Keratinocyte (primary cell): ENCODE measurements around the gene IFT172. TPM values are rescaled to one million over a fixed set of nuclear protein-coding genes. Genes with fewer than 3 reads are reported as not detected.

Experiments
- DNase-seq: peaks from one replicate; pipeline ENCODE4 v3.0.0-alpha.2; 2011; ENCODE audit warnings: low read depth, missing footprints, low spot score
- FAIRE-seq: peaks from 2 replicates; lab custom pipeline; 2011; peaks lifted over from hg19 to GRCh38; lab: Jason Lieb, UNC
- H2AFZ ChIP-seq: 2 replicates; pipeline ENCODE4 v1.6.0; 2012; ENCODE audit warnings: low read length, control low read depth, inconsistent platforms; ENCODE audit not compliant: control insufficient read depth
- H3K27ac ChIP-seq: 2 replicates; pipeline ENCODE4 v1.5.1; 2011; ENCODE audit warnings: low read length; ENCODE audit not compliant: control insufficient read depth, insufficient read depth
- H3K27me3 ChIP-seq: 3 replicates; pipeline ENCODE4 v1.6.0; 2011; ENCODE audit warnings: low read length; ENCODE audit not compliant: control insufficient read depth, insufficient read depth; ENCODE audit errors: extremely low read depth
- H3K36me3 ChIP-seq, 2 experiments: 2 replicates in 1 of 2; 3 replicates in 1 of 2; pipeline ENCODE4 v1.5.1; 2011; ENCODE audit warnings: low read length in 2 of 2, mild to moderate bottlenecking in 1 of 2; ENCODE audit not compliant: control insufficient read depth in 2 of 2, insufficient read depth in 2 of 2; ENCODE audit errors: extremely low read depth in 1 of 2
- H3K4me1 ChIP-seq: 3 replicates; pipeline ENCODE4 v1.5.1; 2011; ENCODE audit warnings: low read length; ENCODE audit not compliant: control insufficient read depth, insufficient read depth; ENCODE audit errors: extremely low read depth
- H3K4me2 ChIP-seq: 3 replicates; pipeline ENCODE4 v1.6.0; 2011; ENCODE audit warnings: low read depth, low read length; ENCODE audit not compliant: control insufficient read depth, insufficient read depth; ENCODE audit errors: extremely low read depth
- H3K4me3 ChIP-seq, 3 experiments: fragments of 200-600 bp in 1 of 3; sonication (generic) in 1 of 3; 2 replicates in 2 of 3; 3 replicates in 1 of 3; pipeline ENCODE4 v1.5.1; 2011 to 2016; ENCODE audit warnings: low read length in 3 of 3, mild to moderate bottlenecking in 3 of 3, control low read depth in 2 of 3, inconsistent platforms in 1 of 3, low read depth in 1 of 3, mixed read lengths in 1 of 3, mixed run types in 1 of 3, moderate library complexity in 1 of 3; ENCODE audit not compliant: control insufficient read depth in 2 of 3, insufficient read depth in 2 of 3; ENCODE audit errors: extremely low read depth in 1 of 3
- H3K79me2 ChIP-seq: 2 replicates; pipeline ENCODE4 v1.6.0; 2012; ENCODE audit warnings: low read length; ENCODE audit not compliant: control insufficient read depth, insufficient read depth
- H3K9ac ChIP-seq: 3 replicates; pipeline ENCODE4 v1.6.0; 2011; ENCODE audit warnings: low read length; ENCODE audit not compliant: control insufficient read depth, insufficient read depth; ENCODE audit errors: extremely low read depth
- H3K9me1 ChIP-seq: 3 replicates; pipeline ENCODE4 v1.6.0; 2011; ENCODE audit warnings: low read length; ENCODE audit not compliant: control insufficient read depth, insufficient read depth; ENCODE audit errors: extremely low read depth
- H3K9me3 ChIP-seq: 2 replicates; pipeline ENCODE4 v1.5.1; 2012; ENCODE audit warnings: low read depth, low read length; ENCODE audit not compliant: control insufficient read depth
- H4K20me1 ChIP-seq: 3 replicates; pipeline ENCODE4 v1.6.0; 2011; ENCODE audit warnings: low read length; ENCODE audit not compliant: control insufficient read depth, insufficient read depth; ENCODE audit errors: extremely low read depth
- EZH2 ChIP-seq: IDR thresholded peaks from one replicate; pipeline ENCODE4 v1.6.1; 2012; ENCODE audit warnings: inconsistent platforms, mild to moderate bottlenecking, low read length, moderate library complexity
- dilution Hi-C: fragments of 300-500 bp; cut with MboI; formaldehyde crosslinking; loops from one replicate; pipeline ENCODE4 v1.7.0; 2020; ENCODE audit warnings: low sequenced_read_pairs; ENCODE audit not compliant: extremely low pct_ligation_motif_present
- polyA plus RNA-seq, 5 experiments: library from polyadenylated mRNA; depleted of rRNA in 3 of 5; stranded (reverse) in 3 of 5; stranded (forward) in 1 of 5; unstranded in 1 of 5; fragments of >200 nt; gene quantifications; 1 replicate in 1 of 5; 2 replicates in 3 of 5; 3 replicates in 1 of 5; pipeline versions ENCODE4 v1.2.1 to v1.2.3, GENCODE V29; 2011 to 2012; ENCODE audit warnings: missing spikeins in 2 of 5, low read depth in 1 of 5, low replicate concordance in 1 of 5
- TF ChIP-seq, protein P1 (sequence below), 3 experiments: IDR thresholded peaks in 1 of 3; conservative IDR thresholded peaks in 1 of 3; optimal IDR thresholded peaks in 1 of 3; 2 replicates in 2 of 3; 3 replicates in 1 of 3; pipeline versions ENCODE3 to v1.5.1; 2011; ENCODE audit warnings: low read length in 3 of 3, mild to moderate bottlenecking in 3 of 3, moderate library complexity in 2 of 3, control low read depth in 1 of 3, inconsistent platforms in 1 of 3; ENCODE audit not compliant: insufficient read depth in 2 of 3; ENCODE audit errors: extremely low read depth in 1 of 3

The IFT172 gene
- polyA plus RNA-seq, 1 donor (not counting 4 experiments of a cell fraction or from before 2014, with no cell fraction given), result 12.7 TPM

DNA sequence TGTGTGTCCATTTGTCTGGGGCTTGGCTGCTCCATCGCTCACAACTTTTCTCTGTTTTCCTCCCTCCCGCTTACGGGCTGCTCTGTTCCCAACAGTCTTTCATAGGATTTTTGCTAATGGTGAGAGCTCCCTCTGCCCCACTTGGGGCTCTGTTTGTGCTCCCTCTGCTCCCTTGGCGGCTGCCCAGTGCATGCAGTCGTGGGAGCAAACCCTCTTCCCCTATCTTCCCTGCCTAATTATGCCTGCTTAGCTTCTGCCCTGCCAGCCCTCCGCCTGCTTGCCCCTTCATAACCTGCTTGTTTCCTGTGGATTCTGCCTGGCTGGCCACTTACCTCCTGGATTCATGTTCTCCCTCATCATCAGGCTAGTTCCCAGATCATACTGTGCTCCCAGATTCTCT is 53.9 kb downstream of the IFT172 start:
- Histone ChIP-seq H3K9me1 (no peaks in the 10 kb centered on the region), H3K4me3 (no peak overlapping the region), H3K27ac (no peak overlapping the region), H3K4me2 (no peak overlapping the region), H3K4me1 (peaks cover 11% of the 10 kb centered on the region), H3K9me3 (no peaks in the 10 kb centered on the region), H3K79me2 (peaks cover 25% of the 10 kb centered on the region), H4K20me1 (peaks cover 10% of the 10 kb centered on the region), H3K36me3 (peaks cover 44 to 46% of the 10 kb centered on the region in 2 experiments), H2AFZ (no peak overlapping the region), H3K27me3 (no peaks in the 10 kb centered on the region), H3K9ac (no peak overlapping the region)
- dilution Hi-C loops, result no loop called here
- FAIRE-seq (no peak), DNase-seq (no peak)
- TF ChIP-seq, protein P1, sequence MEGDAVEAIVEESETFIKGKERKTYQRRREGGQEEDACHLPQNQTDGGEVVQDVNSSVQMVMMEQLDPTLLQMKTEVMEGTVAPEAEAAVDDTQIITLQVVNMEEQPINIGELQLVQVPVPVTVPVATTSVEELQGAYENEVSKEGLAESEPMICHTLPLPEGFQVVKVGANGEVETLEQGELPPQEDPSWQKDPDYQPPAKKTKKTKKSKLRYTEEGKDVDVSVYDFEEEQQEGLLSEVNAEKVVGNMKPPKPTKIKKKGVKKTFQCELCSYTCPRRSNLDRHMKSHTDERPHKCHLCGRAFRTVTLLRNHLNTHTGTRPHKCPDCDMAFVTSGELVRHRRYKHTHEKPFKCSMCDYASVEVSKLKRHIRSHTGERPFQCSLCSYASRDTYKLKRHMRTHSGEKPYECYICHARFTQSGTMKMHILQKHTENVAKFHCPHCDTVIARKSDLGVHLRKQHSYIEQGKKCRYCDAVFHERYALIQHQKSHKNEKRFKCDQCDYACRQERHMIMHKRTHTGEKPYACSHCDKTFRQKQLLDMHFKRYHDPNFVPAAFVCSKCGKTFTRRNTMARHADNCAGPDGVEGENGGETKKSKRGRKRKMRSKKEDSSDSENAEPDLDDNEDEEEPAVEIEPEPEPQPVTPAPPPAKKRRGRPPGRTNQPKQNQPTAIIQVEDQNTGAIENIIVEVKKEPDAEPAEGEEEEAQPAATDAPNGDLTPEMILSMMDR (optimal IDR thresholded peaks at IDR 0.05 in 1 of 3, IDR thresholded peaks at IDR 0.05 in 1 of 3, conservative IDR thresholded peaks at IDR 0.05 in 1 of 3; ENCODE audit: extremely low read depth in 1 of 3, insufficient read depth in 2 of 3, low read length in 3 of 3), result no peak
- no peak for TF ChIP-seq EZH2

DNA sequence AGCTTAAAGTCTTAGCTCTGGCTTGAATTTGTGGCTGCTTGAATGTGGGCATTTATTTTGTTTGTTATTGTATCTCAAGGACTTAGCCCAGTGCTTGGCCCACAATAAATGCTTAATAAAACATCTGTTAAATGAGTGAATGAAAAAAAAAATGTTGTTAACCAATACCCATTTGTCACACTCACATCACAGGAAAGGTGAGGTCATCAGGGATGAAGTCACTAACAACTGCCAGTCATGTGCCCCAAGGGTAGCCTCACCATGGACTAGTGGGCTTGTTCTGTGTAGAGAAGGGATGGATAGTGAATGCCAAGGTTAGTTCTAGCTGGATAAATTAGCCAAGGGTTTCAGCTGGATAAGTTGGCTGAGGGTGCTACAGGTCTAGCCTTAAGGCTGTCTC is 58.1 kb downstream of the IFT172 start:
- TF ChIP-seq EZH2, result no peak
- TF ChIP-seq, protein P1 (optimal IDR thresholded peaks at IDR 0.05 in 1 of 3, IDR thresholded peaks at IDR 0.05 in 1 of 3, conservative IDR thresholded peaks at IDR 0.05 in 1 of 3; ENCODE audit: extremely low read depth in 1 of 3, insufficient read depth in 2 of 3, low read length in 3 of 3), result no peak
- peak overlapping the region; percentile 36 for H3K4me2 ChIP-seq
- H3K9me1 ChIP-seq, result no peaks in the 10 kb centered on the region
- peak overlapping the region; percentile 47 for H3K27ac ChIP-seq
- no peak overlapping the region for H3K9ac ChIP-seq
- no peaks in the 10 kb centered on the region for H3K9me3 ChIP-seq
- peaks cover 41% of the 10 kb centered on the region for H3K79me2 ChIP-seq
- no peak for FAIRE-seq
- H3K36me3 ChIP-seq, result peaks cover 23 to 24% of the 10 kb centered on the region in 2 experiments
- no peak overlapping the region for H3K4me3 ChIP-seq
- dilution Hi-C loops, result no loop called here
- no peak for DNase-seq
- H3K27me3 ChIP-seq, result no peaks in the 10 kb centered on the region
- no peak overlapping the region for H2AFZ ChIP-seq
- H3K4me1 ChIP-seq, result peaks cover 25% of the 10 kb centered on the region
- H4K20me1 ChIP-seq, result peaks cover 7% of the 10 kb centered on the region
